K562 (cell line): Measurements from ENCODE around the gene RAI1. TPM values are rescaled to one million over a fixed set of nuclear protein-coding genes. Genes with fewer than 3 reads are reported as not detected.

Experiments used
- ATAC-seq: fragments of 200-7000 bp; cut with Tn5 transposase; 3 replicates; pipeline ENCODE4 v1.9.1; 2020; ENCODE audit warnings: moderate library complexity
- BruUV-seq: library from RNA; stranded (reverse); fragments of 400-500 nt; replicated peaks from 2 replicates; lab custom pipeline; 2021; lab: Mats Ljungman, UMichigan
- CTCF ChIA-PET: fragments of 300-600 bp; formaldehyde crosslinking; extraction: SDS; loops from one replicate; lab custom pipeline; 2021; ENCODE audit warnings: low intra/inter-chr PET ratio; lab: Yijun Ruan, JAX
- POLR2A ChIA-PET: fragments of 300-600, 350-650 bp; sonication (Branson Sonifier 250); formaldehyde crosslinking; extraction: SDS; loops from one replicate; lab custom pipeline; 2021; ENCODE audit warnings: antibody characterized with exemption, inconsistent platforms; lab: Yijun Ruan, JAX
- DNase-seq, 4 experiments: peaks; one replicate each; pipeline versions ENCODE4 v3.0.0 to v3.0.0-alpha.2; 2011 to 2018; ENCODE audit warnings: low spot score in 3 of 4, mixed read lengths in 3 of 4; ENCODE audit errors: extremely low read depth in 1 of 4
- FAIRE-seq: peaks from 2 replicates; lab custom pipeline; 2011; peaks lifted over from hg19 to GRCh38; lab: Jason Lieb, UNC
- H2AFZ ChIP-seq: 2 replicates; pipeline ENCODE4 v1.6.0; 2011; ENCODE audit warnings: low read depth, low read length, control low read depth, inconsistent platforms
- H3K27ac ChIP-seq: fragments of 200-600 bp; 3 replicates; pipeline ENCODE4 v1.8.0; 2011; ENCODE audit warnings: low read depth, mild to moderate bottlenecking, control low read depth, inconsistent platforms, low read length, moderate library complexity, mixed read lengths; ENCODE audit errors: extremely low read depth
- H3K27me3 ChIP-seq, 2 experiments: fragments of 300-600 bp in 1 of 2; 2 replicates in 1 of 2; 3 replicates in 1 of 2; pipeline versions ENCODE4 v1.6.0 to v1.8.0; 2011; ENCODE audit warnings: inconsistent platforms in 2 of 2, low read length in 2 of 2, mild to moderate bottlenecking in 1 of 2, mixed read lengths in 1 of 2, moderate library complexity in 1 of 2; ENCODE audit not compliant: control insufficient read depth in 2 of 2, insufficient read depth in 2 of 2
- H3K36me3 ChIP-seq: fragments of 300-600 bp; 3 replicates; pipeline ENCODE4 v1.8.0; 2011; ENCODE audit warnings: mild to moderate bottlenecking, low read length, inconsistent platforms; ENCODE audit not compliant: control insufficient read depth, insufficient read depth
- H3K4me1 ChIP-seq, 2 experiments: fragments of 200-600 bp in 1 of 2; replicated peaks in 1 of 2; 2 replicates in 1 of 2; 3 replicates in 1 of 2; pipeline versions ENCODE4 v1.5.1 to v1.8.0; 2011; ENCODE audit warnings: inconsistent platforms in 2 of 2, low read length in 2 of 2, mild to moderate bottlenecking in 1 of 2, mixed read lengths in 1 of 2, moderate library complexity in 1 of 2; ENCODE audit not compliant: control insufficient read depth in 2 of 2, insufficient read depth in 2 of 2
- H3K4me2 ChIP-seq: 2 replicates; pipeline ENCODE4 v1.6.1; 2011; ENCODE audit warnings: low read length, control low read depth, inconsistent platforms, mixed read lengths; ENCODE audit not compliant: insufficient read depth
- H3K4me3 ChIP-seq: fragments of 200-600 bp; sonication (generic), shearing (Covaris generic); 2 replicates; pipeline ENCODE4 v1.5.1; 2016; ENCODE audit warnings: control low read depth, inconsistent platforms
- H3K79me2 ChIP-seq: fragments of 200-600 bp; 3 replicates; pipeline ENCODE4 v1.8.0; 2011; ENCODE audit warnings: low read length, inconsistent platforms; ENCODE audit not compliant: control insufficient read depth, insufficient read depth
- H3K9ac ChIP-seq, 2 experiments: 2 replicates each; pipeline versions ENCODE4 v1.6.0 to v1.6.1; 2011; ENCODE audit warnings: low read depth in 2 of 2, low read length in 2 of 2, control low read depth in 1 of 2, inconsistent platforms in 1 of 2, mild to moderate bottlenecking in 1 of 2, mixed read lengths in 1 of 2; ENCODE audit not compliant: insufficient read depth in 1 of 2
- H3K9me1 ChIP-seq: one replicate; pipeline ENCODE4 v1.6.0; 2011; ENCODE audit warnings: inconsistent platforms, mild to moderate bottlenecking, low read length, moderate library complexity; ENCODE audit not compliant: control insufficient read depth, insufficient read depth
- H3K9me3 ChIP-seq: replicated peaks from 2 replicates; pipeline ENCODE4 v1.5.1; 2011; ENCODE audit warnings: low read depth, low read length, inconsistent platforms; ENCODE audit not compliant: control insufficient read depth, insufficient read depth
- H4K20me1 ChIP-seq: replicated peaks from 2 replicates; pipeline ENCODE4 v1.6.1; 2011; ENCODE audit warnings: low read length, inconsistent platforms, mixed read lengths; ENCODE audit not compliant: control insufficient read depth, insufficient read depth
- CBX1 ChIP-seq: sonication (generic); IDR thresholded peaks from 2 replicates; pipeline ENCODE4 v1.6.1; 2016; ENCODE audit warnings: antibody characterized with exemption, low read depth, mild to moderate bottlenecking
- CBX2 ChIP-seq: fragments of 200-600 bp; sonication (generic); IDR thresholded peaks from one replicate; pipeline ENCODE4 v1.6.1; 2012; ENCODE audit warnings: mild to moderate bottlenecking, low read length, inconsistent platforms; ENCODE audit not compliant: insufficient read depth, poor library complexity, severe bottlenecking
- PHB ChIP-seq: fragments of 250-450 bp; sonication (Bioruptor Pico); IDR thresholded peaks from 2 replicates; pipeline ENCODE4 v1.5.0; 2021
- TAF15 ChIP-seq: fragments of 200-400 bp; formaldehyde crosslinking; IDR thresholded peaks from 2 replicates; pipeline ENCODE4 v1.6.1; 2017; ENCODE audit warnings: mild to moderate bottlenecking, low read depth, low read length, moderate library complexity
- ZC3H11A ChIP-seq: IDR thresholded peaks from 2 replicates; pipeline ENCODE4 v1.6.1; 2012; ENCODE audit warnings: low read depth, low read length, improper control_type of control experiment
- ZNF436 ChIP-seq: fragments of 250-450, 450-650 bp; sonication (Bioruptor Pico); formaldehyde crosslinking; IDR thresholded peaks from 2 replicates; pipeline ENCODE4 v1.7.0; 2020; ENCODE audit warnings: mild to moderate bottlenecking
- ZNF780A ChIP-seq: fragments of 250-450 bp; sonication (Bioruptor Pico); IDR thresholded peaks from 2 replicates; pipeline ENCODE4 v1.5.0; 2021; ENCODE audit warnings: mild to moderate bottlenecking
- WGBS: fragments of 100-300 bp; shearing (Covaris generic); methylation state at CpG from one replicate; pipeline ENCODE4 v1.1.6; 2016; ENCODE audit warnings: low coverage, mixed read lengths; ENCODE audit not compliant: insufficient coverage; ENCODE audit errors: missing lambda C conversion rate; 5-methylcytosine and 5-hydroxymethylcytosine counted together
- in situ Hi-C: fragments of 300-500 bp; cut with MboI; formaldehyde crosslinking; loops from 4 replicates; pipeline ENCODE4 v1.15.0; 2018; ENCODE audit warnings: inconsistent platforms, mixed read lengths
- intact Hi-C: fragments of 100-400 bp; cut with micrococcal nuclease; formaldehyde crosslinking; loops from 2 replicates; pipeline ENCODE4 v1.14.2; 2022
- polyA plus RNA-seq, 8 experiments: library from polyadenylated mRNA; depleted of rRNA in 4 of 8; stranded (reverse) in 5 of 8; unstranded in 3 of 8; fragments of >200 nt; fragmentation: Nextera tagmentation in 2 of 8; fragmentation: Illumina TruSeq in 1 of 8; extraction: Ambion mirVana in 2 of 8; extraction: Trizol in 1 of 8; gene quantifications; 2 replicates each; pipeline versions ENCODE4 v1.2.1 to v1.2.3, GENCODE V29; 2011 to 2014; ENCODE audit warnings: inconsistent platforms in 1 of 8, missing spikeins in 1 of 8
- total RNA-seq, 7 experiments: library from RNA; depleted of rRNA in 6 of 7; stranded (reverse); fragments of >200 nt in 6 of 7; fragmentation: Illumina TruSeq in 2 of 7; extraction: Trizol in 2 of 7; gene quantifications; 2 replicates each; pipeline versions ENCODE4 v1.2.1 to v1.2.3, GENCODE V29; 2011 to 2021; ENCODE audit warnings: low replicate concordance in 1 of 7
- TF ChIP-seq, protein P1 (sequence below): fragments of 250-450 bp; sonication (Bioruptor Pico); IDR thresholded peaks from 2 replicates; pipeline ENCODE4 v1.8.0; 2022; ENCODE audit warnings: inconsistent platforms

The RAI1 gene
- total and polyA plus RNA-seq, 9 of the 15 experiments (the other 6 are each of a cell fraction or from before 2014, with no cell fraction given): 0.68 to 19.9 (median 5.5) TPM

DNA sequence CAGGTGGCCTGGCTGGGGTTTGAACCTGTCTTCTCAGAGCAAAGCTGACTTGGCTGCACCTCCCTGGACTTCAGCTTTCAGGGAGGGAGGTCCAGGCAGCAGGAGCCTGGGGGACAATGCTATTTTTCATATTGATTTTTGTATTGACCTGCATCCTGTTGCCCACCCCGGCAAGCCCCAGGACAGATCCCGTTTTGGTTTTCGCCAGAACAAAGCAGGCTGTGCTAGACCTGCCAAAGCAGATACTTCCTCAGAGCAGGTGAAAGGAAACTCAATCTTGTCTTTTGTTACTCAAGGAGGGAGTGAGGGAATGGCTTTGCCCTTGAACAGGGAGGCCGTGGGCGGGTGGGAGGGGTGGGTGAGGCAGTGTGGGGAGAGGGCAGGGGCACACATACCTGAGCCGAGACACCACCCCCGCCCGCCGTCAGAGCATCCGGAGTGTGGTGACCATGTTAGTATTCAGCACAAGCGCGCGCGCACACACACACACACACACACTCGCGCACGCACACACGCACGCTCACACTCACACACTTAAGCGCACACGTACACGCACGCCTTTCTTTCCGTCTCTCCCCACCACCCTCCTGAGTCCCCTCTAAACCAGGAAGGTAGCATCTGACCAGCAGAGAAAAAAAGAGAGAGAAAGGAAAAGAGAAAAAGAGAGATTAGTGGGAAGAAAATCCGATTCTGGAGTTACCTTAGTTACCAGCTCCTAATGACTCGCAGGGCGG is 59.5 kb downstream of the RAI1 start:
- Histone ChIP-seq H3K4me1 (peaks cover 13 to 30% of the 10 kb centered on the region in 2 experiments; a peak in 4 of 5 replicates), H3K27ac (no peak overlapping the region), H3K36me3 (no peaks in the 10 kb centered on the region), H4K20me1 (no peaks in the 10 kb centered on the region), H3K9me3 (no peaks in the 10 kb centered on the region), H3K9ac (peak overlapping the region in 1 of 2 experiments; percentile 52; a peak in 1 of 4 replicates), H3K4me3 (no peak overlapping the region), H3K27me3 (no peaks in the 10 kb centered on the region), H3K4me2 (no peak overlapping the region), H3K9me1 (no peaks in the 10 kb centered on the region), H2AFZ (no peak overlapping the region), H3K79me2 (peaks cover 20% of the 10 kb centered on the region; the same call in 2 of the 3 replicates)
- ChIA-PET POLR2A (interaction anchor here (0.8 to 0.9 kb wide), 2 partner anchors 9 to 58 kb away, joined by 4 to 5 read pairs; no protein-coding TSS in a partner anchor), CTCF (no interaction called here)
- ATAC-seq (no peak), FAIRE-seq (no peak), DNase-seq (no peak)
- intact Hi-C loops: no loop called here
- BruUV-seq: no TSS peak
- 72% methylated on average over 13 of the region's 27 CpGs for WGBS
- in situ Hi-C loops: no loop called here
- no peak for TF ChIP-seq ZNF780A
- TF ChIP-seq CBX2: no peak
- TF ChIP-seq PHB: no peak
- no peak for TF ChIP-seq CBX1
- TF ChIP-seq ZNF436: no peak
- TF ChIP-seq ZC3H11A: no peak
- TF ChIP-seq, protein P1, sequence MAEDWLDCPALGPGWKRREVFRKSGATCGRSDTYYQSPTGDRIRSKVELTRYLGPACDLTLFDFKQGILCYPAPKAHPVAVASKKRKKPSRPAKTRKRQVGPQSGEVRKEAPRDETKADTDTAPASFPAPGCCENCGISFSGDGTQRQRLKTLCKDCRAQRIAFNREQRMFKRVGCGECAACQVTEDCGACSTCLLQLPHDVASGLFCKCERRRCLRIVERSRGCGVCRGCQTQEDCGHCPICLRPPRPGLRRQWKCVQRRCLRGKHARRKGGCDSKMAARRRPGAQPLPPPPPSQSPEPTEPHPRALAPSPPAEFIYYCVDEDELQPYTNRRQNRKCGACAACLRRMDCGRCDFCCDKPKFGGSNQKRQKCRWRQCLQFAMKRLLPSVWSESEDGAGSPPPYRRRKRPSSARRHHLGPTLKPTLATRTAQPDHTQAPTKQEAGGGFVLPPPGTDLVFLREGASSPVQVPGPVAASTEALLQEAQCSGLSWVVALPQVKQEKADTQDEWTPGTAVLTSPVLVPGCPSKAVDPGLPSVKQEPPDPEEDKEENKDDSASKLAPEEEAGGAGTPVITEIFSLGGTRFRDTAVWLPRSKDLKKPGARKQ (CRISPR knock-in tag): no peak
- no peak for TF ChIP-seq TAF15
